RKO (cell line): ENCODE measurements around the gene KRT25.
"Not testable (repeated sequence)": the region's sequence is repeated elsewhere in the genome, so short reads cannot be mapped to it uniquely, and the experiment has no call there.

Experiments used
- DNase-seq: peaks from one replicate; pipeline ENCODE4 v3.0.0-alpha.2; 2016; ENCODE audit warnings: low spot score

The KRT25 gene

DNA sequence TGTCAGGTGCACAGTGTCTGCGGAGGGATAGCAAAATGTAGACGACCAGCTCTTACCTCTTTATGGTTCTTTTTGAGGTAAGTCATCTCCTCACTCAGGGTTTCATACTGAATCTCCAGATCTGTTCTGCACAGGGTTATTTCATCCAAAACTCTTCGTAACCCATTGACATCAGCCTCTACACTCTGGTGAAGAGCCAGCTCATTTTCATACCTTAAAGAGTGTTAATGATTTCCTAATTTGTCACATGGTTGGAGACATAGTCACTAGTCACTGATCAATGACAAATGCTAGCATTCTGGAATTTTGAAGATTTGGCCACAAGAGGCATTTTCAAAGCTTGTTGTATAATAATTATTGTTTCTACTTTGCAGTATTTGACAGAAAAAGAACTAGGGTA, 1.3 kb downstream of the KRT25 start:
- no peak for DNase-seq

- DNase-seq = no peak
Measured at GRCh38 chr17:40751065-40751464, 4.1 kb downstream of the KRT25 start.

GRCh38 chr17:40750391-40750790, 4.7 kb downstream of the KRT25 start:
- DNase-seq = no peak

DNA sequence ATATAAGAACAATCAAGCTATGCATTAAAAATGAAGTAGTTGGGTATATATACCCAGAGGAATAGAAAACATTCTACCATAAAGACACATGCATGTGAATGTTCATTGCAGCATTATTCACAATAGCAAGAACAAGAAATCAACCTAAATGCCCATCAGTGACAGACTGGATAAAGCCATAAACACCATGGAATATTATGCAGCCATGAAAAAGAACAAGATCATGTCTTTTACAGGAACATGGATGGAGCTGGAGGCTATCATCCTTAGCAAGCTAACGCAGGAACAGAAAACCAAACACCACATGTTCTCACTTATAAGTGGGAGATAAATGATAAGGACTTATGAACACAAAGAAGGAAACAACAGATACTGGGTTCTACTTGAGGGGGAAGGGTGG, 6.5 kb downstream of the KRT25 start:
- DNase-seq = not testable (repeated sequence)

DNA sequence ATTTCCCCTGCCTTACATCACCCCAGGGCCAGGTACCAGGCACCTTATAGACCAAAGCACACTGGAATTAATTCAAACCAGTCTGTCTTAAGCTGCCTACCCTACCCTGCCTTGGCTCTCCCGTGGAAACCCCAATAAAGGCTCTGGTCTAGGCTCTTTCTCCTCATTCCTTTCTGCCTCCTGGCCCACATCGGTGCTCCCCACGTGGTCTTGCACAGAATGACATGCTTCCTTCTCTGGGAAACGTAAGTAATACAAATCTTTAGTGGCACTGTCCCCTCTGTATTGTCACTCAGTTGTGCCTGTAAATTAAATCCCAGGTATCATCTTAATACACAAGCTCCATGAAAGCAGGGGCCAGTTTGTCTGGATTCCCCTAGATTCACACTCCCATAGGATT, 16.6 kb downstream of the KRT25 start:
- no peak for DNase-seq

- no peak for DNase-seq
Measured at GRCh38 chr17:40735016-40735415, 20.1 kb downstream of the KRT25 start.

GRCh38 chr17:40734018-40734417, 21.1 kb downstream of the KRT25 start:
- no peak for DNase-seq

DNA sequence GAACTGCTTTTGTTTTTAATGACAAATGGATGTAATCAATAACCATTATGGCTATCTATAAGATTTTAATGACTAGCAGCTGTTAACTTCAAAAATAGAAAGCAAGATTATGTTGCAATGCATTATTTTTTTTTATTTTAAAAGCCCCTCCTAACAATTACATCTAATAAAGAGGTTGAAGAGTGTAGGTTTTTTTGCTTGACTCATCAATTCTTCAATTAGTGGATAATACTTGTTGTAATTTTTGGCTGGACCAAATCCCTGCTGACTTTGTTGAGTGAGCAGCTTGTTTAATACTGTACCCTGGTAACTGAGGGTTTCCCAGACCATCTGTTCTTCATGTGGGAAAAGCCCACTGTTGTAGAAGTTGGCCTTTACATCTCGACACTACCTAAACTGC, 24.2 kb downstream of the KRT25 start:
- no peak for DNase-seq

GRCh38 chr17:40727447-40728231, 27.5 kb downstream of the KRT25 start:
- DNase-seq = peak; percentile 2

DNA sequence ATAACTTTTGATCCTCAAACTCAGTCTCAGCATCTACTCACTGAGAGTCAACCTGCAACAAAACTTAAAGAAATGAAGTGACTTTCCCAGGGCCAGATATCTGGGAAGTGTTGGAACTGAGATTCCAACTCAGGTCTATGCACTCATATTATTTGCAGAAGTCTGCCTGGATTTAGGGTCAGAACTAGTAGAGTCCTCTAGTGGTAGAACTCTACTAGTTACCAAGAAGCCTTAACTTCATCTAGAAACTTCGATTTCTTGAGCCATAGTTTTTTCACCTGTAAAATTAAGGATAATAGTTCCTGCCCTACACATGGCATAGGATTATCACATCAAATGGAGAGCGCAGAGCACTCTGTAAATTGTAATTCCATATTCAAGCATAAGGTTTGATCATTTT, 28.2 kb downstream of the KRT25 start:
- DNase-seq = peak; percentile 47

- DNase-seq = no peak
Measured at GRCh38 chr17:40724656-40725055, 30.5 kb downstream of the KRT25 start.

- DNase-seq = no peak
Measured at GRCh38 chr17:40722241-40722640, 32.9 kb downstream of the KRT25 start.

GRCh38 chr17:40720899-40721298, 34.2 kb downstream of the KRT25 start:
- DNase-seq = no peak

GRCh38 chr17:40718930-40719329, 36.2 kb downstream of the KRT25 start:
- DNase-seq = no peak

DNA sequence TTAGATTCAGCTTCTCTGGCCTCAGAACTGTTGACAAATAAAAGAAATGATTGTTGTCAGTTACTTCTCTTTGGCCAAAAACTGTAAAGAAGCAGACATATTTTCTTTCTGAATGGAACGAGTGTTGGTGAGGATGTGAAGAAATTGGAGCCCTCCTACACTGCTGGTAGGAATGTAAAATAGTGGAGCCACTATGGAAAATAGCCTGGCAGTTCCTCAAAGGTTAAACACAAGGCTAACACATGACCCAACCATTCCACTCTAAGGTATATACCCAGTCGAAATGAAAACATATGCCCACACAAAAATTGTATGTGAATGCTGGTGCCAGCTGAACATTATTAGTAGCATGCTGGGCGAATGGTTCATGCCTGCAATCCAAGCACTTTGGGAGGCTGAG, 37.4 kb downstream of the KRT25 start:
- DNase-seq = no peak

GRCh38 chr17:40714473-40714872, 40.7 kb downstream of the KRT25 start:
- DNase-seq = no peak

DNA sequence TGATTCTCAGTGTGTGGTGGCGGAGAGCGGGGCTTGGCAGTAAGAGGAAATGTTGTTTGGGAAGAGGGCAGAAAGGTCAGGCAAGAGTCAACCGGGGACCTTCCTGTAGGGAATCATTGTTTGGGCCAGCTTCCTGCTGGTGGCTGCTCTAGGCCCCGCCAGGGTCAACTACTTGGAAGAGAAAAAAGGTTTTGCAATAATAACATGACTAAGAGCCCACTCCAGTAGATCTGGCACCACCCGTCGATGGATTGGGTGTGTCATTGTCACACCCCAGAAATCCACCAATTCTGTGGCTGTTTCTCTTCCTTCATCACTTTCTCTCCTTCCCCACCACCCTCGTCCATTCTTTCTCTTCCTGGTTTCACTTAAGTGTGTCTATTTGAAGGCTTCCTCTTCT, 47.4 kb downstream of the KRT25 start:
- no peak for DNase-seq

DNA sequence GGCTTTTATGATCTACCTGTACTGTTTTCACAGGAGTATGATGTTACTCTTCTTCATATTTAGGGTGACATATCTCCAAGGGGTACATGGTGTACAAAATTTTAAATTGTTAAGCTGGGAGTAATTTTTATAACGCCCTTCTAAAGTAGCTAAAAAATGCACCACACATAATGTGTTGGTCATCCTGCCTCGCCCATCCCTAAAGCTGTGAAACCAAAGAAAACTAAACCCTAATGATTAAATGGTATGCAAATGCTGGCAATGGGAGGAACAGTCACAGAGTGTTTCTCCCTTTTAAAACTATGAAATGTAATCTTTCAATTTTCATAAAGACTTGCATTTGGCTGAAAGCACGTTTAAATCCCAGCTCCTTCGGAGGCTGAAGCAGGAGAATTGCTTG, 49.5 kb downstream of the KRT25 start:
- DNase-seq = no peak

DNA sequence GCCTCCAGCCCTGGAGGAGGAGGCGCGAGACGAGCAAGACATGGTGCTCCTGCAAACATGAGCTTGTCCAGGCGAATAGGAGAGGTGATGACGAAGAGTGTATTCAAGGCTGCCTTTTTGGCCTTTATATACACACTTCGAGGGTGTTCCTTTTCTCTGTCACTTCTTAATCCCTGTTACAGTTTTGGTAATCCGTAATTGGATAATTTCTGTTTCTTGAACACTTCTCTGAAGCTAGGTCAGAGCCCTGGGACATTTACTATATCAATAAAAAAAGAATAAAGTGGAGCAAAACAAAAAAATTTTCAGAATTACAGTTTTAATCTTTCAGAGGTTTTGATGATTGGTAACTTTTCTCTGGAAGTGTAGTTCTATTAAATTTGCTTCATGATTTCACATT, 51.5 kb downstream of the KRT25 start, which contains the start of gene KRT24:
KRT24 (minus strand) TSS at position 101 of the 400 bp plus-strand sequence; CDS start at position 42, 59 bp downstream.
- DNase-seq = no peak

DNA sequence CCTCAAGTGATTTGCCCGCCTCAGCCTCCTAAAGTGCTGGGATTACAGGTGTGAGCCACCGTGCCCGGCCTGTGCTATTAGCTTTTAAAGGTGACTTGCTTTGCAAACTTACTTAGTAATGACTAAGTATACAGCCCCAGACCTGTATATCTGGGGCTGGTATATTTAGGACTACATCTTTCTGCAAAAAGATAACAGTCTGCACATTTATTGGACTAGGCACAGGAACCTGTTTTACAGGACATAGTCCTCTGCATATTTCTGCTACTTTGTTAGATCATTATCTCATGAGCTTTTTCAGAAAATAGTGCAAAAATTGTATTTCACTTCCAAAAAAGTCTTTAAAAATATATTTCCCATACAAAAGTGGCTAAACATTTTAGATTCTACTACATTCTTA, 52.9 kb downstream of the KRT25 start:
- DNase-seq = no peak

GRCh38 chr17:40699853-40700252, 55.3 kb downstream of the KRT25 start:
- no peak for DNase-seq

DNA sequence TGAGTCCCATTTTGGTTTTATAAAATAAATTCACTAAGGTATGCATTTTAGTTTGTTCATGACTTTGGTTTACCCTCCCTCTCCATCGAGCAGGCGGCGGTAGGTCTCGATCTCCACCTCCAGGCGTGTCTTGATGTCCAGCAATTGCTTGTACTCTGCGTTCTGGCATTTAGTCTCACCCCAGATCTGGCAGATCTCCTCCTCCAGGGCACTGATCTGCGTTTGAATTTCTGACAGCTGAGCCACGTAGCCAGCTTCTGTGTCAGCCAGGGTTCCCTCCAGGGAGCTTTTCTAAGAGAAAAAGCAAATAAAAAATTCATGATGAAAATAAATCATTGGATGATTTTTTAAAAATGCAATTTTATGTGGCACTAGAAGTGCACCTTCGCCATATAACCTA, 55.8 kb downstream of the KRT25 start:
- DNase-seq = no peak
